Right forelimb (tissue), 1 donor: ENCODE measurements around the gene SIAE.
A peak's percentile ranks its signal among the peaks of the same experiment; 100 is the strongest.

Source experiments
- DNase-seq: peaks from one replicate; pipeline ENCODE4 v3.0.0-alpha.2; 2018

SIAE gene

GRCh38 chr11:124662106-124662505 lies 11.4 kb downstream of the SIAE start:
- DNase-seq, result no peak

- DNase-seq, result no peak
Measured at GRCh38 chr11:124661553-124661952, 12.0 kb downstream of the SIAE start.

GRCh38 chr11:124658986-124659385 lies 14.6 kb downstream of the SIAE start:
- DNase-seq, result no peak

- no peak for DNase-seq
Measured at GRCh38 chr11:124658501-124658900, 15.0 kb downstream of the SIAE start.

- DNase-seq, result no peak
Measured at GRCh38 chr11:124657904-124658303, 15.6 kb downstream of the SIAE start.

- no peak for DNase-seq
Measured at GRCh38 chr11:124656774-124657630, 16.5 kb downstream of the SIAE start.

GRCh38 chr11:124648610-124649009 lies 24.9 kb downstream of the SIAE start:
- DNase-seq, result no peak

- no peak for DNase-seq
Measured at GRCh38 chr11:124646148-124646547, 27.4 kb downstream of the SIAE start.

- peak; percentile 62 for DNase-seq
Measured at GRCh38 chr11:124644426-124645280, 28.9 kb downstream of the SIAE start.

- DNase-seq, result no peak
Measured at GRCh38 chr11:124643605-124644425, 29.7 kb downstream of the SIAE start.

- no peak for DNase-seq
Measured at GRCh38 chr11:124643042-124643604, 30.4 kb downstream of the SIAE start.

- DNase-seq, result no peak
Measured at GRCh38 chr11:124642628-124643027, 30.9 kb downstream of the SIAE start.

- DNase-seq, result no peak
Measured at GRCh38 chr11:124640666-124641065, 32.9 kb downstream of the SIAE start.

- no peak for DNase-seq
Measured at GRCh38 chr11:124639186-124639585, 34.4 kb downstream of the SIAE start.

GRCh38 chr11:124638500-124638899 lies 35.0 kb downstream of the SIAE start:
- DNase-seq, result no peak

GRCh38 chr11:124635932-124636331 lies 37.6 kb downstream of the SIAE start:
- no peak for DNase-seq

GRCh38 chr11:124633355-124633754 lies 40.2 kb downstream of the SIAE start:
- DNase-seq, result no peak

- DNase-seq, result no peak
Measured at GRCh38 chr11:124629961-124630360, 43.6 kb downstream of the SIAE start.

GRCh38 chr11:124627546-124627945 lies 46.0 kb downstream of the SIAE start:
- no peak for DNase-seq

GRCh38 chr11:124625504-124626168 lies 47.9 kb downstream of the SIAE start:
- no peak for DNase-seq

- DNase-seq, result no peak
Measured at GRCh38 chr11:124623861-124624525, 49.5 kb downstream of the SIAE start.
